Keratinocyte (primary cell): Measurements from ENCODE around the gene ZBP1. TPM values are rescaled to one million over a fixed set of nuclear protein-coding genes. Genes with fewer than 3 reads are reported as not detected.

Source experiments
- DNase-seq: peaks from one replicate; pipeline ENCODE4 v3.0.0-alpha.2; 2011; ENCODE audit warnings: low read depth, missing footprints, low spot score
- FAIRE-seq: peaks from 2 replicates; lab custom pipeline; 2011; peaks lifted over from hg19 to GRCh38; lab: Jason Lieb, UNC
- H2AFZ ChIP-seq: 2 replicates; pipeline ENCODE4 v1.6.0; 2012; ENCODE audit warnings: low read length, control low read depth, inconsistent platforms; ENCODE audit not compliant: control insufficient read depth
- H3K27ac ChIP-seq: 2 replicates; pipeline ENCODE4 v1.5.1; 2011; ENCODE audit warnings: low read length; ENCODE audit not compliant: control insufficient read depth, insufficient read depth
- H3K27me3 ChIP-seq: 3 replicates; pipeline ENCODE4 v1.6.0; 2011; ENCODE audit warnings: low read length; ENCODE audit not compliant: control insufficient read depth, insufficient read depth; ENCODE audit errors: extremely low read depth
- H3K36me3 ChIP-seq, 2 experiments: 2 replicates in 1 of 2; 3 replicates in 1 of 2; pipeline ENCODE4 v1.5.1; 2011; ENCODE audit warnings: low read length in 2 of 2, mild to moderate bottlenecking in 1 of 2; ENCODE audit not compliant: control insufficient read depth in 2 of 2, insufficient read depth in 2 of 2; ENCODE audit errors: extremely low read depth in 1 of 2
- H3K4me1 ChIP-seq: 3 replicates; pipeline ENCODE4 v1.5.1; 2011; ENCODE audit warnings: low read length; ENCODE audit not compliant: control insufficient read depth, insufficient read depth; ENCODE audit errors: extremely low read depth
- H3K4me2 ChIP-seq: 3 replicates; pipeline ENCODE4 v1.6.0; 2011; ENCODE audit warnings: low read depth, low read length; ENCODE audit not compliant: control insufficient read depth, insufficient read depth; ENCODE audit errors: extremely low read depth
- H3K4me3 ChIP-seq, 3 experiments: fragments of 200-600 bp in 1 of 3; sonication (generic) in 1 of 3; 2 replicates in 2 of 3; 3 replicates in 1 of 3; pipeline ENCODE4 v1.5.1; 2011 to 2016; ENCODE audit warnings: low read length in 3 of 3, mild to moderate bottlenecking in 3 of 3, control low read depth in 2 of 3, inconsistent platforms in 1 of 3, low read depth in 1 of 3, mixed read lengths in 1 of 3, mixed run types in 1 of 3, moderate library complexity in 1 of 3; ENCODE audit not compliant: control insufficient read depth in 2 of 3, insufficient read depth in 2 of 3; ENCODE audit errors: extremely low read depth in 1 of 3
- H3K79me2 ChIP-seq: 2 replicates; pipeline ENCODE4 v1.6.0; 2012; ENCODE audit warnings: low read length; ENCODE audit not compliant: control insufficient read depth, insufficient read depth
- H3K9ac ChIP-seq: 3 replicates; pipeline ENCODE4 v1.6.0; 2011; ENCODE audit warnings: low read length; ENCODE audit not compliant: control insufficient read depth, insufficient read depth; ENCODE audit errors: extremely low read depth
- H3K9me1 ChIP-seq: 3 replicates; pipeline ENCODE4 v1.6.0; 2011; ENCODE audit warnings: low read length; ENCODE audit not compliant: control insufficient read depth, insufficient read depth; ENCODE audit errors: extremely low read depth
- H3K9me3 ChIP-seq: 2 replicates; pipeline ENCODE4 v1.5.1; 2012; ENCODE audit warnings: low read depth, low read length; ENCODE audit not compliant: control insufficient read depth
- H4K20me1 ChIP-seq: 3 replicates; pipeline ENCODE4 v1.6.0; 2011; ENCODE audit warnings: low read length; ENCODE audit not compliant: control insufficient read depth, insufficient read depth; ENCODE audit errors: extremely low read depth
- EZH2 ChIP-seq: IDR thresholded peaks from one replicate; pipeline ENCODE4 v1.6.1; 2012; ENCODE audit warnings: inconsistent platforms, mild to moderate bottlenecking, low read length, moderate library complexity
- dilution Hi-C: fragments of 300-500 bp; cut with MboI; formaldehyde crosslinking; loops from one replicate; pipeline ENCODE4 v1.7.0; 2020; ENCODE audit warnings: low sequenced_read_pairs; ENCODE audit not compliant: extremely low pct_ligation_motif_present
- polyA plus RNA-seq, 5 experiments: library from polyadenylated mRNA; depleted of rRNA in 3 of 5; stranded (reverse) in 3 of 5; stranded (forward) in 1 of 5; unstranded in 1 of 5; fragments of >200 nt; gene quantifications; 1 replicate in 1 of 5; 2 replicates in 3 of 5; 3 replicates in 1 of 5; pipeline versions ENCODE4 v1.2.1 to v1.2.3, GENCODE V29; 2011 to 2012; ENCODE audit warnings: missing spikeins in 2 of 5, low read depth in 1 of 5, low replicate concordance in 1 of 5
- TF ChIP-seq, protein P1 (sequence below), 3 experiments: IDR thresholded peaks in 1 of 3; conservative IDR thresholded peaks in 1 of 3; optimal IDR thresholded peaks in 1 of 3; 2 replicates in 2 of 3; 3 replicates in 1 of 3; pipeline versions ENCODE3 to v1.5.1; 2011; ENCODE audit warnings: low read length in 3 of 3, mild to moderate bottlenecking in 3 of 3, moderate library complexity in 2 of 3, control low read depth in 1 of 3, inconsistent platforms in 1 of 3; ENCODE audit not compliant: insufficient read depth in 2 of 3; ENCODE audit errors: extremely low read depth in 1 of 3

The ZBP1 gene
- polyA plus RNA-seq, 1 donor (not counting 4 experiments of a cell fraction or from before 2014, with no cell fraction given) = 0.08 TPM

DNA sequence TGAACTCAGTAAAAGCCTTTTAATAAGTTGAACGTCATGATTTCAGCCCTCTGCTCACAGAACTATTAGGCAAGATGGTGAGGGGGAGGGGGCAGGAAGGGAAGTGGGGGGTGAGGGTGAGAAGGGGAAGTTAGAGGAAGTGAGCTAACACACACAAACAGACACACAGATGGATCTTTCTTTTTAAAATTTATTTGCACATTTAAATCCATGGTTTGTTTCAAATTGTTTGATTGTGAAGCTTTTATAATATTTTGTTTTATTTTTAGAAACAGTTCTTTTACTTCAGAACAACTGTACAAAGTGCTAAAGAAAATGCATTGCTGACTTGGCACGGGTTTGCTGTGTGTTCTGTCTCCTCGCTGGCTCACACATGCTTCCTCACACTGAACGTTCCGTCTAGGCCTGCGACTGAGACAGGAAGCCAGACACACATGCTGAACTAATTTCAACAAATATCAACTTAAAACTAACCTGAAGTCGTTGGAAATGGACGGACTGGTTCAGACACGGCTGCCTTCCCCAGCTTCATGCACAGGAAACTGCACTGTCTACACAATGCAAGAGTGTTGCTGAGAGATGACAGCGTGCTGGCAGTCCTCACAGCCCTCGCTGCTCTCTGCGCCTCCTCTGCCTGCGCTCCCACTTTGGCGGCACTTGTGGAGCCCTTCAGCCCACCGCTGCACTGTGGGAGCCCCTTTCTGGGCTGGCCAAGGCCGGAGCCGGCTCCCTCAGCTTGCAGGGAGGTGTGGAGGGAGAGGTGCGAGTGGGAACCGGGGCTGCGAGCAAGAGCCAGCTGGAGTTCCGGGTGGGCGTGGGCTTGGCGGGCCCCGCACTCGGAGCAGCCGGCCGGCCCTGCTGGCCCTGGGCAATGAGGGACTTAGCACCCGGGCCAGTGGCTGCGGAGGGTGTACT lies 8.1 kb upstream of the ZBP1 start:
- Histone ChIP-seq H3K27me3 (peaks cover 5% of the 10 kb centered on the region), H3K9me3 (peaks cover 2% of the 10 kb centered on the region), H3K27ac (no peak overlapping the region), H3K9me1 (no peaks in the 10 kb centered on the region), H4K20me1 (no peaks in the 10 kb centered on the region), H3K4me1 (no peaks in the 10 kb centered on the region), H3K79me2 (no peaks in the 10 kb centered on the region), H3K36me3 (no peaks in the 10 kb centered on the region), H3K9ac (no peak overlapping the region), H3K4me3 (no peak overlapping the region), H3K4me2 (no peak overlapping the region), H2AFZ (peak overlapping the region; percentile 69)
- FAIRE-seq (peak; percentile 48), DNase-seq (no peak)
- TF ChIP-seq, protein P1, sequence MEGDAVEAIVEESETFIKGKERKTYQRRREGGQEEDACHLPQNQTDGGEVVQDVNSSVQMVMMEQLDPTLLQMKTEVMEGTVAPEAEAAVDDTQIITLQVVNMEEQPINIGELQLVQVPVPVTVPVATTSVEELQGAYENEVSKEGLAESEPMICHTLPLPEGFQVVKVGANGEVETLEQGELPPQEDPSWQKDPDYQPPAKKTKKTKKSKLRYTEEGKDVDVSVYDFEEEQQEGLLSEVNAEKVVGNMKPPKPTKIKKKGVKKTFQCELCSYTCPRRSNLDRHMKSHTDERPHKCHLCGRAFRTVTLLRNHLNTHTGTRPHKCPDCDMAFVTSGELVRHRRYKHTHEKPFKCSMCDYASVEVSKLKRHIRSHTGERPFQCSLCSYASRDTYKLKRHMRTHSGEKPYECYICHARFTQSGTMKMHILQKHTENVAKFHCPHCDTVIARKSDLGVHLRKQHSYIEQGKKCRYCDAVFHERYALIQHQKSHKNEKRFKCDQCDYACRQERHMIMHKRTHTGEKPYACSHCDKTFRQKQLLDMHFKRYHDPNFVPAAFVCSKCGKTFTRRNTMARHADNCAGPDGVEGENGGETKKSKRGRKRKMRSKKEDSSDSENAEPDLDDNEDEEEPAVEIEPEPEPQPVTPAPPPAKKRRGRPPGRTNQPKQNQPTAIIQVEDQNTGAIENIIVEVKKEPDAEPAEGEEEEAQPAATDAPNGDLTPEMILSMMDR (optimal IDR thresholded peaks at IDR 0.05 in 1 of 3, IDR thresholded peaks at IDR 0.05 in 1 of 3, conservative IDR thresholded peaks at IDR 0.05 in 1 of 3; ENCODE audit: extremely low read depth in 1 of 3, insufficient read depth in 2 of 3, low read length in 3 of 3) = no peak
- no peak for TF ChIP-seq EZH2
- dilution Hi-C loops = no loop called here

DNA sequence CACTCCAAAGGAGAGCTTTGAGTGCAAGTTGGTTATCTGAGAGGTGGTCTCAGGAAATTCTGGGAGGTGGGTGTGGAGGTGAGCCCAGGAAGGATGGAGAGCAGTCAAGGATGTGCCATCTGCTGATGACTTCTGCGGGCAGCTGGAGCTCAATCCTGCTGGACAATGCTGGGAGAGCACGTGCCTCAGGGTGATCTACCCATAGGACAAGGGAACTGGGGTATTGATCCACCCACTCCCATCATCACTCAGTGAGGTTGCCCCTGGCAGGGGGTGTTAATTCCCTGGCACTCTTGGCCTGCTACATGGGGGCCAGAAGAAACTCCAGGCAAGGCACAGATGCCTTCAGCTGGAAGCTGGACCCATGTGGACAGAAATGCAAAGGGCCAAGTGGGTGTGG lies 7.1 kb upstream of the ZBP1 start:
- Histone ChIP-seq H2AFZ (no peak overlapping the region), H3K4me1 (peaks cover 9% of the 10 kb centered on the region), H3K27ac (no peak overlapping the region), H3K27me3 (peaks cover 5% of the 10 kb centered on the region), H3K9me3 (peaks cover 2% of the 10 kb centered on the region), H3K9ac (no peak overlapping the region), H4K20me1 (no peaks in the 10 kb centered on the region), H3K4me3 (no peak overlapping the region), H3K4me2 (no peak overlapping the region), H3K79me2 (no peaks in the 10 kb centered on the region), H3K9me1 (no peaks in the 10 kb centered on the region), H3K36me3 (no peaks in the 10 kb centered on the region)
- TF ChIP-seq EZH2 = no peak
- TF ChIP-seq, protein P1 (optimal IDR thresholded peaks at IDR 0.05 in 1 of 3, IDR thresholded peaks at IDR 0.05 in 1 of 3, conservative IDR thresholded peaks at IDR 0.05 in 1 of 3; ENCODE audit: extremely low read depth in 1 of 3, insufficient read depth in 2 of 3, low read length in 3 of 3) = no peak
- FAIRE-seq (no peak), DNase-seq (no peak)
- dilution Hi-C loops = no loop called here
